OCI-LY1 (cell line): ENCODE measurements around the gene KANK4.
A peak's percentile ranks its signal among the peaks of the same experiment; 100 is the strongest.

ENCODE experiments used
- H2AFZ ChIP-seq: fragments of 200-600 bp; sonication (generic), shearing (Covaris generic); 2 replicates; pipeline ENCODE4 v1.6.0; 2014; ENCODE audit warnings: antibody characterized with exemption, mild to moderate bottlenecking, low read length
- H3F3A ChIP-seq: fragments of 200-600 bp; sonication (generic), shearing (Covaris generic); 2 replicates; pipeline ENCODE4 v1.6.0; 2014; ENCODE audit warnings: mild to moderate bottlenecking, antibody characterized with exemption, low read length, moderate library complexity; ENCODE audit not compliant: insufficient read depth
- H3K27ac ChIP-seq: fragments of 200-600 bp; sonication (generic); 2 replicates; pipeline ENCODE4 v1.5.1; 2014; ENCODE audit warnings: low read length, mixed run types, mild to moderate bottlenecking, low read depth; ENCODE audit not compliant: poor library complexity, severe bottlenecking
- H3K27me3 ChIP-seq: fragments of 200-600 bp; sonication (generic); 2 replicates; pipeline ENCODE4 v1.6.0; 2014; ENCODE audit warnings: antibody characterized with exemption, mild to moderate bottlenecking, low read length, moderate library complexity; ENCODE audit not compliant: insufficient read depth
- H3K36me3 ChIP-seq: fragments of 200-600 bp; sonication (generic); 2 replicates; pipeline ENCODE4 v1.6.1; 2014; ENCODE audit warnings: mild to moderate bottlenecking, antibody characterized with exemption, low read length, moderate library complexity, mixed read lengths; ENCODE audit not compliant: insufficient read depth
- H3K4me1 ChIP-seq: fragments of 200-600 bp; sonication (generic); 2 replicates; pipeline ENCODE4 v1.5.1; 2014; ENCODE audit warnings: mild to moderate bottlenecking, low read length, moderate library complexity; ENCODE audit not compliant: insufficient read depth, severe bottlenecking
- H3K4me2 ChIP-seq: fragments of 200-600 bp; sonication (generic), shearing (Covaris generic); 2 replicates; pipeline ENCODE4 v1.6.1; 2014; ENCODE audit warnings: low read length
- H3K4me3 ChIP-seq: fragments of 200-600 bp; sonication (generic); 2 replicates; pipeline ENCODE4 v1.5.1; 2014; ENCODE audit warnings: low read length, low read depth, mild to moderate bottlenecking, mixed read lengths; ENCODE audit not compliant: poor library complexity, severe bottlenecking
- H3K79me2 ChIP-seq: fragments of 200-600 bp; shearing (Covaris generic); 2 replicates; pipeline ENCODE4 v1.6.1; 2016; ENCODE audit warnings: mixed run types, low read length, mixed read lengths; ENCODE audit not compliant: insufficient read depth
- H3K9ac ChIP-seq: fragments of 200-600 bp; sonication (generic), shearing (Covaris generic); 2 replicates; pipeline ENCODE4 v1.6.1; 2014; ENCODE audit warnings: mild to moderate bottlenecking, low read length, mixed read lengths
- H3K9me2 ChIP-seq: fragments of 200-600 bp; sonication (generic), shearing (Covaris generic); 2 replicates; pipeline ENCODE4 v1.6.1; 2014; ENCODE audit warnings: low read depth, mild to moderate bottlenecking, low read length, mixed read lengths
- H3K9me3 ChIP-seq: fragments of 200-600 bp; shearing (Covaris generic); 2 replicates; pipeline ENCODE4 v1.6.1; 2014; ENCODE audit warnings: low read length, mixed read lengths
- H4K20me1 ChIP-seq: fragments of 200-600 bp; sonication (generic), shearing (Covaris generic); 2 replicates; pipeline ENCODE4 v1.6.0; 2016; ENCODE audit warnings: mild to moderate bottlenecking, low read length; ENCODE audit not compliant: insufficient read depth
- CTCF ChIP-seq: fragments of 200-600 bp; sonication (generic), shearing (Covaris generic); IDR thresholded peaks from 2 replicates; pipeline ENCODE4 v1.5.1; 2017; ENCODE audit warnings: mild to moderate bottlenecking, antibody characterized with exemption, low read length, moderate library complexity, mixed read lengths
- EZH2 ChIP-seq: fragments of 200-600 bp; sonication (generic), shearing (Covaris generic); IDR thresholded peaks from 2 replicates; pipeline ENCODE4 v1.8.0; 2017; ENCODE audit warnings: borderline replicate concordance, mixed run types, mild to moderate bottlenecking, antibody characterized with exemption, low read length, moderate library complexity, mixed read lengths

KANK4 gene

GRCh38 chr1:62273953-62274352 lies 45.3 kb downstream of the KANK4 start:
- H3K9me2 ChIP-seq = no peaks in the 10 kb centered on the region
- no peaks in the 10 kb centered on the region for H3K9me3 ChIP-seq
- H3K4me2 ChIP-seq = no peak overlapping the region
- no peak overlapping the region for H3K27ac ChIP-seq
- TF ChIP-seq CTCF (no peak), EZH2 (no peak)
- H3F3A ChIP-seq = no peaks in the 10 kb centered on the region
- H3K9ac ChIP-seq = no peak overlapping the region
- H3K27me3 ChIP-seq = no peaks in the 10 kb centered on the region; the same call in 1 of the 2 replicates
- H3K36me3 ChIP-seq = no peaks in the 10 kb centered on the region
- no peak overlapping the region for H3K4me3 ChIP-seq
- H4K20me1 ChIP-seq = no peaks in the 10 kb centered on the region
- peaks cover 15% of the 10 kb centered on the region for H3K4me1 ChIP-seq
- no peaks in the 10 kb centered on the region for H3K79me2 ChIP-seq
- no peak overlapping the region for H2AFZ ChIP-seq

- Histone ChIP-seq H3K27ac (no peak overlapping the region), H3F3A (no peaks in the 10 kb centered on the region), H3K4me3 (no peak overlapping the region), H3K9ac (no peak overlapping the region), H2AFZ (no peak overlapping the region), H3K9me3 (no peaks in the 10 kb centered on the region), H3K27me3 (no peaks in the 10 kb centered on the region), H4K20me1 (no peaks in the 10 kb centered on the region), H3K36me3 (no peaks in the 10 kb centered on the region), H3K9me2 (no peaks in the 10 kb centered on the region), H3K4me2 (peak overlapping the region; percentile 27; the same call in 1 of the 2 replicates), H3K4me1 (peaks cover 15% of the 10 kb centered on the region), H3K79me2 (no peaks in the 10 kb centered on the region)
- TF ChIP-seq CTCF (no peak), EZH2 (no peak)
These were observed 47.1 kb downstream of the KANK4 start for GRCh38 chr1:62271948-62272728.

- no peak for TF ChIP-seq CTCF
- TF ChIP-seq EZH2 = no peak
- H3K4me2 ChIP-seq = no peak overlapping the region
- no peaks in the 10 kb centered on the region for H4K20me1 ChIP-seq
- no peak overlapping the region for H2AFZ ChIP-seq
- peaks cover 15% of the 10 kb centered on the region for H3K4me1 ChIP-seq
- H3K27ac ChIP-seq = no peak overlapping the region
- H3K79me2 ChIP-seq = no peaks in the 10 kb centered on the region
- H3K4me3 ChIP-seq = no peak overlapping the region
- no peaks in the 10 kb centered on the region for H3K9me2 ChIP-seq
- H3K36me3 ChIP-seq = no peaks in the 10 kb centered on the region
- no peaks in the 10 kb centered on the region for H3K27me3 ChIP-seq
- no peaks in the 10 kb centered on the region for H3K9me3 ChIP-seq
- H3F3A ChIP-seq = no peaks in the 10 kb centered on the region
- H3K9ac ChIP-seq = no peak overlapping the region
These were observed 48.1 kb downstream of the KANK4 start for GRCh38 chr1:62271134-62271533.
